NK-92 (cell line): Measurements from ENCODE around the gene ATP10A.

Experiments
- DNase-seq: peaks from one replicate; lab custom pipeline; 2025; ENCODE audit not compliant: unreplicated experiment; lab: John Stamatoyannopoulos, UW

The ATP10A gene

GRCh38 chr15:25863111-25863967 lies at the start of gene ATP10A:
Gene ATP10A, minus strand, starts transcription at chr15:25863327. Its CDS starts 231 bp downstream, at chr15:25863096.
- no peak for DNase-seq

GRCh38 chr15:25912035-25912434 lies 48.9 kb upstream of the ATP10A start:
- DNase-seq: no peak

- no peak for DNase-seq
These were observed 47.7 kb upstream of the ATP10A start for GRCh38 chr15:25910832-25911231.

GRCh38 chr15:25909806-25910205 lies 46.7 kb upstream of the ATP10A start:
- no peak for DNase-seq

- DNase-seq: no peak
These were observed 46.2 kb upstream of the ATP10A start for GRCh38 chr15:25909325-25909724.

GRCh38 chr15:25905140-25905539 lies 42.0 kb upstream of the ATP10A start:
- DNase-seq: no peak

- DNase-seq: no peak
These were observed 40.0 kb upstream of the ATP10A start for GRCh38 chr15:25903024-25903581.

GRCh38 chr15:25901811-25902605 lies 38.9 kb upstream of the ATP10A start:
- no peak for DNase-seq

GRCh38 chr15:25900901-25901300 lies 37.8 kb upstream of the ATP10A start:
- no peak for DNase-seq

- DNase-seq: no peak
These were observed 37.3 kb upstream of the ATP10A start for GRCh38 chr15:25900431-25900830.

- no peak for DNase-seq
These were observed 36.7 kb upstream of the ATP10A start for GRCh38 chr15:25899870-25900269.

- DNase-seq: no peak
These were observed 34.5 kb upstream of the ATP10A start for GRCh38 chr15:25897658-25898057.

- no peak for DNase-seq
These were observed 31.3 kb upstream of the ATP10A start for GRCh38 chr15:25894371-25894902.

GRCh38 chr15:25893596-25893995 lies 30.5 kb upstream of the ATP10A start:
- DNase-seq: no peak

- no peak for DNase-seq
These were observed 29.0 kb upstream of the ATP10A start for GRCh38 chr15:25892126-25892525.

- no peak for DNase-seq
These were observed 28.0 kb upstream of the ATP10A start for GRCh38 chr15:25891081-25891480.

GRCh38 chr15:25890529-25890928 lies 27.4 kb upstream of the ATP10A start:
- no peak for DNase-seq

- no peak for DNase-seq
These were observed 24.7 kb upstream of the ATP10A start for GRCh38 chr15:25887870-25888269.

GRCh38 chr15:25886498-25887140 lies 23.5 kb upstream of the ATP10A start:
- DNase-seq: no peak

GRCh38 chr15:25884370-25884769 lies 21.2 kb upstream of the ATP10A start:
- DNase-seq: no peak
